IMR-90 (cell line): Measurements from ENCODE around the gene GCNT2. TPM values are rescaled to one million over a fixed set of nuclear protein-coding genes. Genes with fewer than 3 reads are reported as not detected.

Source experiments
- ATAC-seq: fragments of 200-7000 bp; cut with Tn5 transposase; 2 replicates; pipeline ENCODE4 v1.9.1; 2020; ENCODE audit warnings: low read depth, mild to moderate bottlenecking, moderate library complexity
- BruUV-seq: library from RNA; stranded (reverse); fragments of 400-500 nt; replicated peaks from 2 replicates; lab custom pipeline; 2021; lab: Mats Ljungman, UMichigan
- CTCF ChIA-PET: fragments of 300-600 bp; formaldehyde crosslinking; extraction: SDS; loops from one replicate; lab custom pipeline; 2021; ENCODE audit warnings: antibody characterized with exemption; lab: Yijun Ruan, JAX
- POLR2A ChIA-PET: fragments of 300-600 bp; sonication (Branson Sonifier 250); formaldehyde crosslinking; loops from one replicate; lab custom pipeline; 2022; ENCODE audit warnings: antibody characterized with exemption; ENCODE audit not compliant: unreplicated experiment; lab: Charles Lee
- DNase-seq: peaks from one replicate; pipeline ENCODE4 v3.0.0; 2013
- H2AFZ ChIP-seq: replicated peaks from 2 replicates; pipeline ENCODE3; 2013; ENCODE audit warnings: low read length, mild to moderate bottlenecking; ENCODE audit not compliant: poor library complexity
- H2AK5ac ChIP-seq: 2 replicates; pipeline ENCODE4 v1.6.1; 2013; ENCODE audit warnings: low read depth, low read length, inconsistent platforms
- H2AK9ac ChIP-seq: replicated peaks from 2 replicates; pipeline ENCODE3; 2013; ENCODE audit warnings: mild to moderate bottlenecking, low read depth, low read length, moderate library complexity; ENCODE audit not compliant: poor library complexity
- H2BK120ac ChIP-seq: 2 replicates; pipeline ENCODE4 v1.6.1; 2013; ENCODE audit warnings: low read depth, low read length, inconsistent platforms
- H2BK15ac ChIP-seq: 3 replicates; pipeline ENCODE4 v1.6.1; 2013; ENCODE audit warnings: low read depth, low read length, inconsistent platforms
- H2BK20ac ChIP-seq: 2 replicates; pipeline ENCODE4 v1.6.1; 2013; ENCODE audit warnings: low read depth, mild to moderate bottlenecking, inconsistent platforms, low read length, moderate library complexity
- H2BK5ac ChIP-seq: 2 replicates; pipeline ENCODE4 v1.6.1; 2013; ENCODE audit warnings: mild to moderate bottlenecking, low read depth, low read length, inconsistent platforms; ENCODE audit not compliant: poor library complexity, severe bottlenecking
- H3K14ac ChIP-seq: replicated peaks from 2 replicates; pipeline ENCODE4 v1.6.1; 2013; ENCODE audit warnings: low read depth, low read length, inconsistent platforms
- H3K18ac ChIP-seq: 2 replicates; pipeline ENCODE4 v1.6.1; 2013; ENCODE audit warnings: low read depth, low read length, control low read depth
- H3K23ac ChIP-seq: 2 replicates; pipeline ENCODE4 v1.6.1; 2013; ENCODE audit warnings: low read depth, low read length, inconsistent platforms
- H3K27ac ChIP-seq: 2 replicates; pipeline ENCODE4 v1.5.1; 2013; ENCODE audit warnings: mild to moderate bottlenecking, control low read depth, low read length; ENCODE audit not compliant: insufficient read depth
- H3K27me3 ChIP-seq: 2 replicates; pipeline ENCODE4 v1.6.1; 2013; ENCODE audit warnings: low read length; ENCODE audit not compliant: control insufficient read depth, insufficient read depth
- H3K36me3 ChIP-seq: 2 replicates; pipeline ENCODE4 v1.6.1; 2013; ENCODE audit warnings: low read length, mixed read lengths; ENCODE audit not compliant: control insufficient read depth, insufficient read depth
- H3K4ac ChIP-seq: 2 replicates; pipeline ENCODE4 v1.6.1; 2013; ENCODE audit warnings: low read depth, low read length, inconsistent platforms
- H3K4me1 ChIP-seq: 2 replicates; pipeline ENCODE4 v1.6.1; 2013; ENCODE audit warnings: low read length, mixed read lengths; ENCODE audit not compliant: control insufficient read depth, insufficient read depth
- H3K4me2 ChIP-seq: 2 replicates; pipeline ENCODE4 v1.6.1; 2013; ENCODE audit warnings: low read depth, mild to moderate bottlenecking, control low read depth, low read length, moderate library complexity
- H3K4me3 ChIP-seq: 2 replicates; pipeline ENCODE4 v1.5.1; 2013; ENCODE audit warnings: low read depth, mild to moderate bottlenecking, control low read depth, low read length, moderate library complexity; ENCODE audit not compliant: insufficient read depth
- H3K56ac ChIP-seq: 2 replicates; pipeline ENCODE4 v1.6.1; 2013; ENCODE audit warnings: low read length, inconsistent platforms; ENCODE audit not compliant: insufficient read depth; ENCODE audit errors: extremely low read depth
- H3K79me1 ChIP-seq, 2 experiments: 2 replicates each; pipeline ENCODE4 v1.6.1; 2013; ENCODE audit warnings: low read length in 2 of 2, inconsistent platforms in 1 of 2, low read depth in 1 of 2
- H3K9ac ChIP-seq: 2 replicates; pipeline ENCODE4 v1.6.1; 2013; ENCODE audit warnings: low read depth, low read length, control low read depth
- H3K9me1 ChIP-seq: 2 replicates; pipeline ENCODE4 v1.6.1; 2013; ENCODE audit warnings: low read length, inconsistent platforms; ENCODE audit not compliant: insufficient read depth
- H3K9me3 ChIP-seq: 2 replicates; pipeline ENCODE4 v1.6.1; 2013; ENCODE audit warnings: low read length; ENCODE audit not compliant: control insufficient read depth, insufficient read depth
- H4K20me1 ChIP-seq: 2 replicates; pipeline ENCODE4 v1.6.1; 2013; ENCODE audit warnings: low read length, inconsistent platforms; ENCODE audit not compliant: insufficient read depth
- H4K5ac ChIP-seq: 2 replicates; pipeline ENCODE4 v1.6.1; 2013; ENCODE audit warnings: mild to moderate bottlenecking, low read depth, low read length, control low read depth
- H4K8ac ChIP-seq, 2 experiments: 2 replicates each; pipeline ENCODE4 v1.6.1; 2013; ENCODE audit warnings: low read depth in 2 of 2, low read length in 2 of 2, control low read depth in 1 of 2, inconsistent platforms in 1 of 2
- H4K91ac ChIP-seq: 2 replicates; pipeline ENCODE4 v1.6.1; 2013; ENCODE audit warnings: low read depth, low read length, inconsistent platforms; ENCODE audit not compliant: insufficient read depth
- CTCF ChIP-seq: conservative IDR thresholded peaks from 2 replicates; pipeline ENCODE4 v1.5.1; 2012; ENCODE audit warnings: mild to moderate bottlenecking, low read depth, low read length, improper control_type of control experiment
- FOS ChIP-seq: fragments of 150-350 bp; IDR thresholded peaks from 2 replicates; pipeline ENCODE4 v1.6.1; 2016; ENCODE audit warnings: low read depth, low read length
- MXI1 ChIP-seq: IDR thresholded peaks from 2 replicates; pipeline ENCODE4 v1.6.1; 2012; ENCODE audit warnings: low read depth, mild to moderate bottlenecking, low read length, moderate library complexity, borderline replicate concordance
- POLR2A ChIP-seq: IDR thresholded peaks from 2 replicates; pipeline ENCODE4 v1.6.1; 2012; ENCODE audit warnings: mild to moderate bottlenecking, low read depth, low read length
- SMC3 ChIP-seq: fragments of 150-350 bp; IDR thresholded peaks from 2 replicates; pipeline ENCODE4 v1.6.1; 2016; ENCODE audit warnings: low read depth, mild to moderate bottlenecking, antibody characterized with exemption, low read length, moderate library complexity
- WGBS, 2 experiments: methylation state at CpG; one replicate each; pipeline versions ENCODE4 v1.1.5 to v1.1.7; 2013; ENCODE audit warnings: missing lambda C conversion rate in 2 of 2; ENCODE audit not compliant: insufficient read length in 1 of 2; ENCODE audit errors: extremely low coverage in 2 of 2; 5-methylcytosine and 5-hydroxymethylcytosine counted together
- dilution Hi-C: fragments of 300-500 bp; cut with HindIII; formaldehyde crosslinking; loops from one replicate; pipeline ENCODE4 v1.14.3; 2018; ENCODE audit warnings: low sequenced_read_pairs; ENCODE audit not compliant: unreplicated experiment
- in situ Hi-C: fragments of 300-500 bp; cut with MboI; formaldehyde crosslinking; loops from 3 replicates; pipeline ENCODE4 v1.14.3; 2019; ENCODE audit warnings: low sequenced_read_pairs, inconsistent platforms, mixed read lengths
- intact Hi-C: fragments of 100-400 bp; cut with micrococcal nuclease; formaldehyde crosslinking; loops from 2 replicates; pipeline ENCODE4 v1.10.0; 2022
- polyA plus RNA-seq, 3 experiments: library from polyadenylated mRNA; depleted of rRNA; stranded (reverse); fragments of >200 nt; gene quantifications; 2 replicates each; pipeline ENCODE4 v1.2.3, GENCODE V29; 2012; ENCODE audit warnings: low replicate concordance in 1 of 3
- total RNA-seq: library from RNA; depleted of rRNA; stranded (reverse); fragments of >200 nt; gene quantifications from 2 replicates; pipeline ENCODE4 v1.2.3, GENCODE V29; 2012

The GCNT2 gene
- total and polyA plus RNA-seq, 2 of the 4 experiments (the other 2 are of a cell fraction), result 0.34 to 0.90 TPM

- BruUV-seq, result no TSS peak
- H3K27me3 ChIP-seq, result no peaks in the 10 kb centered on the region; the same call in 1 of the 2 replicates
- POLR2A ChIA-PET, result no interaction called here
- H2BK15ac ChIP-seq, result no peak overlapping the region
- H3K9ac ChIP-seq, result no peak overlapping the region
- no peaks in the 10 kb centered on the region for H3K79me1 ChIP-seq
- no peak overlapping the region for H2BK120ac ChIP-seq
- no peak overlapping the region for H2BK5ac ChIP-seq
- no peak for DNase-seq
- H3K27ac ChIP-seq, result no peak overlapping the region
- H4K5ac ChIP-seq, result no peak overlapping the region
- intact Hi-C loops (no loop called here), dilution Hi-C loops (no loop called here), in situ Hi-C loops (no loop called here)
- H2AK5ac ChIP-seq, result no peak overlapping the region
- no peak overlapping the region for H3K56ac ChIP-seq
- no peak overlapping the region for H3K4me3 ChIP-seq
- H3K14ac ChIP-seq, result no peak overlapping the region
- ATAC-seq, result no peak
- CTCF ChIA-PET, result no interaction called here
- H4K8ac ChIP-seq, result no peak overlapping the region
- H3K9me1 ChIP-seq, result peaks cover under 1% of the 10 kb centered on the region; the same call in 1 of the 2 replicates
- no peaks in the 10 kb centered on the region for H4K20me1 ChIP-seq
- no peak overlapping the region for H3K18ac ChIP-seq
- WGBS, 2 experiments, result 54% methylated on average over 2 of the region's 3 CpGs; no CpG with 5 or more reads in 1 of the 2 experiments
- H3K4me1 ChIP-seq, result no peaks in the 10 kb centered on the region
- no peak for TF ChIP-seq SMC3
- TF ChIP-seq FOS, result no peak
- no peak for TF ChIP-seq CTCF
- TF ChIP-seq POLR2A, result no peak
- TF ChIP-seq MXI1, result no peak
- H3K4me2 ChIP-seq, result no peak overlapping the region
- H4K91ac ChIP-seq, result no peak overlapping the region
- no peak overlapping the region for H2BK20ac ChIP-seq
- H3K9me3 ChIP-seq, result no peaks in the 10 kb centered on the region
- no peak overlapping the region for H3K23ac ChIP-seq
- H2AK9ac ChIP-seq, result no peak overlapping the region
- H3K4ac ChIP-seq, result no peak overlapping the region
- H2AFZ ChIP-seq, result no peak overlapping the region
- H3K36me3 ChIP-seq, result no peaks in the 10 kb centered on the region
Observed at GRCh38 chr6:10583509-10583901, 62.4 kb downstream of the GCNT2 start.
